ENCODE measurements around the gene DHTKD1. TPM values are rescaled to one million over a fixed set of nuclear protein-coding genes. Genes with fewer than 3 reads are reported as not detected.

The DHTKD1 gene
- total RNA-seq, 1 donor from 2014 or later, result 39.6 TPM

DNA sequence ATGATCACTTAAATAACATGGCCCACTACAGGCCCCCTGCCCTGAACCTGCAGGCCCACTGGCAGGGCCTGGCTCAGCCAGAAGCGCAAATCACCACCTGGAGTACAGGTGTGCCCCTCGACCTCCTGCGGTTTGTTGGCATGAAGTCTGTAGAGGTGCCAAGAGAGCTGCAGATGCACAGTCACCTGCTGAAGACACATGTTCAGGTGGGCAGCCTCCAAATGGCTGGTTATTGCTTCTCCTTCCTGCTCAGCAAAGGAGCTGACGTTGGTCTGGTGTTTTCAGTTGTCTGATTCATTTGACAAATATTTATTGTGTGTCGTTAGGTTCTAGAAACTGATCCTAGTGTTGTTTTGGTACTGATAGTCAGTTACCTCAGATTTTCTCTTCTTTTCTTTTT lies 29.0 kb downstream of the DHTKD1 start:
- H3K27me3 Mint-ChIP-seq (ENCODE audit: unreplicated experiment), result no peaks in the 10 kb centered on the region
- TF ChIP-seq, protein P1, sequence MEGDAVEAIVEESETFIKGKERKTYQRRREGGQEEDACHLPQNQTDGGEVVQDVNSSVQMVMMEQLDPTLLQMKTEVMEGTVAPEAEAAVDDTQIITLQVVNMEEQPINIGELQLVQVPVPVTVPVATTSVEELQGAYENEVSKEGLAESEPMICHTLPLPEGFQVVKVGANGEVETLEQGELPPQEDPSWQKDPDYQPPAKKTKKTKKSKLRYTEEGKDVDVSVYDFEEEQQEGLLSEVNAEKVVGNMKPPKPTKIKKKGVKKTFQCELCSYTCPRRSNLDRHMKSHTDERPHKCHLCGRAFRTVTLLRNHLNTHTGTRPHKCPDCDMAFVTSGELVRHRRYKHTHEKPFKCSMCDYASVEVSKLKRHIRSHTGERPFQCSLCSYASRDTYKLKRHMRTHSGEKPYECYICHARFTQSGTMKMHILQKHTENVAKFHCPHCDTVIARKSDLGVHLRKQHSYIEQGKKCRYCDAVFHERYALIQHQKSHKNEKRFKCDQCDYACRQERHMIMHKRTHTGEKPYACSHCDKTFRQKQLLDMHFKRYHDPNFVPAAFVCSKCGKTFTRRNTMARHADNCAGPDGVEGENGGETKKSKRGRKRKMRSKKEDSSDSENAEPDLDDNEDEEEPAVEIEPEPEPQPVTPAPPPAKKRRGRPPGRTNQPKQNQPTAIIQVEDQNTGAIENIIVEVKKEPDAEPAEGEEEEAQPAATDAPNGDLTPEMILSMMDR (IDR thresholded peaks at IDR 0.05; ENCODE audit: partially characterized antibody, unreplicated experiment), result no peak
- H3K4me3 Mint-ChIP-seq (ENCODE audit: unreplicated experiment), result no peak overlapping the region
- DNase-seq, result no peak
- no peak overlapping the region for H3K27ac Mint-ChIP-seq (ENCODE audit: unreplicated experiment)
- H3K9me3 Mint-ChIP-seq (ENCODE audit: unreplicated experiment), result no peaks in the 10 kb centered on the region
- no peaks in the 10 kb centered on the region for H3K4me1 Mint-ChIP-seq (ENCODE audit: low read depth, unreplicated experiment)
- H3K36me3 Mint-ChIP-seq (ENCODE audit: unreplicated experiment), result no peaks in the 10 kb centered on the region

DNA sequence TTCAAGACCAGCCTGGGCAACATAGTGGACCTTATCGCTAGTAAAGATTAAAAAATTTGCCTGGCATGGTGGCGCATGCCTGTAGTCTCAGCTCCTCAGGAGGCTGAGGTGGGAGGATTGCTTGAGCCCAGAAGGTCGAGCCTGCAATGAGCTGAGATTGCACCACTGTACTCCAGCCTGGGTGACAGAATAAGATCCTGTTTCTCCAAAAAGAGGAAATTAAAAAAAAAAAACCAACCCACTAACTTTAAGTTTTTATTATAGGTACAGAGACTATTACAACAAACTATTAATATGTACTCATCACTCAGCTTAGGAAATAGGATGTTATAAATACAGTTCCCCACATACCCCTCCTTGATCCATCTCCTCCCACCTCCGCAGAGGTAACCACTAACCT lies 30.2 kb downstream of the DHTKD1 start:
- H3K4me1 Mint-ChIP-seq (ENCODE audit: low read depth, unreplicated experiment), result no peaks in the 10 kb centered on the region
- H3K27me3 Mint-ChIP-seq (ENCODE audit: unreplicated experiment), result no peaks in the 10 kb centered on the region
- H3K27ac Mint-ChIP-seq (ENCODE audit: unreplicated experiment), result no peak overlapping the region
- H3K4me3 Mint-ChIP-seq (ENCODE audit: unreplicated experiment), result no peak overlapping the region
- TF ChIP-seq, protein P1 (IDR thresholded peaks at IDR 0.05; ENCODE audit: partially characterized antibody, unreplicated experiment), result no peak
- H3K36me3 Mint-ChIP-seq (ENCODE audit: unreplicated experiment), result no peaks in the 10 kb centered on the region
- H3K9me3 Mint-ChIP-seq (ENCODE audit: unreplicated experiment), result no peaks in the 10 kb centered on the region
- DNase-seq, result no peak

DNA sequence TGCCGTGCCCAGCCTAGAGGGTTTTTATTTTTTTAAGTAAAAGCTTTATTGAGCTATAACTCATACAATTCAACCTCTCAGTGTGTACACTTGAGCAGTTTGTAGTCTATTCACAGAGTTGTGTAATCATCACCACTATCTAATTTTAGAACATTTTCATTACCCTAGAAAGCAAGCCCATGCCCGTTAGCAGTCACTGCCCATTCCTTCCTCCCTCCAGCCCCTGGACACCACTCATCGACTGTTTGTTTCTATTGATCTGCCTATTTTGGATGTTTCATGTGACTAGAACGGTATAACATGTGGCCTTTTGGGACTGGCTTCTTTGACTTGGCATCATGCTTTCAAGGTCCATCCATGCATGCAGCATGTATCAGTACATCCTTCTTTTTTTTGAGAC lies 35.0 kb downstream of the DHTKD1 start:
- TF ChIP-seq, protein P1 (IDR thresholded peaks at IDR 0.05; ENCODE audit: partially characterized antibody, unreplicated experiment), result no peak
- no peak for DNase-seq
- no peaks in the 10 kb centered on the region for H3K4me1 Mint-ChIP-seq (ENCODE audit: low read depth, unreplicated experiment)

DNA sequence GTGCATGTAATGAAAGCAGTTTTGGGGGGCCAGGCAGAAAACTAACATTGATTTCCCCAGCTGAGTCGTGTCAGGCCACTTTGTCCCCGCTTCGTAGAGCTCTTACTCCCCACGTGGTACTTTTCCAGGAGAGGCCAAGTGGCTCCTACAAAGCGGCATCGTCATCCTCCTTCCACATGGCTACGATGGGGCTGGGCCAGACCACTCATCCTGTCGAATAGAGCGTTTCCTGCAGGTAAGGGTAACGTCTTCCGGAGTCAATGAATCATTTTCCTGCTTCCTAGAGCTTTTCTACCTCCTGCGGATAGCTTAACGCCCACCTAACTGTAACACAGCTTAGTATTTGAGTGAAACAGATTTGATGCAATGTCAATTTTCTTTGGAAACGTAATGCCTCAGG lies 39.0 kb downstream of the DHTKD1 start:
- H3K27ac Mint-ChIP-seq (ENCODE audit: unreplicated experiment), result no peak overlapping the region
- DNase-seq, result no peak
- H3K36me3 Mint-ChIP-seq (ENCODE audit: unreplicated experiment), result no peaks in the 10 kb centered on the region
- no peaks in the 10 kb centered on the region for H3K9me3 Mint-ChIP-seq (ENCODE audit: unreplicated experiment)
- TF ChIP-seq, protein P1 (IDR thresholded peaks at IDR 0.05; ENCODE audit: partially characterized antibody, unreplicated experiment), result no peak
- H3K4me1 Mint-ChIP-seq (ENCODE audit: low read depth, unreplicated experiment), result no peaks in the 10 kb centered on the region
- no peak overlapping the region for H3K4me3 Mint-ChIP-seq (ENCODE audit: unreplicated experiment)
- no peaks in the 10 kb centered on the region for H3K27me3 Mint-ChIP-seq (ENCODE audit: unreplicated experiment)

More for the DNA sequence above, 35.0 kb downstream of the DHTKD1 start:
- H3K27me3 Mint-ChIP-seq (ENCODE audit: unreplicated experiment), result no peaks in the 10 kb centered on the region
- no peak overlapping the region for H3K4me3 Mint-ChIP-seq (ENCODE audit: unreplicated experiment)
- H3K36me3 Mint-ChIP-seq (ENCODE audit: unreplicated experiment), result no peaks in the 10 kb centered on the region
- H3K27ac Mint-ChIP-seq (ENCODE audit: unreplicated experiment), result no peak overlapping the region
- no peaks in the 10 kb centered on the region for H3K9me3 Mint-ChIP-seq (ENCODE audit: unreplicated experiment)

DNA sequence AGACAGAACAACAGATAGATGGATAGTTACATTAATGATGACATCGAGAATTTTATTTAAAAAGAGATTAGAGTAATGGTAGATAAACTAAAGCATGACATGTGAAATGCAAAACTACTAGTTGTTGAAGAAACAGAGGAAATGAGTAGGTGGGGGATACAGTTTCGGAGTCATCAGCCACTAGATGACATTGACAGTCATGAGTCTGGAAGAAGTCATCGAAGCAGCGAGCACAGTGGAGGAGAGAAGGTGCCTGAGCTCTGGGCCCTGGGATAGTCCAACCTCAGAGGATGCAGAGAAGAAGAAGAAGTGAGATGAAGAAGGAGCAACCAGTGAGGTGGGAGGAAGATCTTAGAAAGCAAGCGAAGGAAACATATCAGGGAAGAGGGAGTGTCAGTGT lies 40.5 kb downstream of the DHTKD1 start:
- no peak for DNase-seq
- Mint-ChIP-seq H3K27me3 (ENCODE audit: unreplicated experiment) (no peaks in the 10 kb centered on the region), H3K4me1 (ENCODE audit: low read depth, unreplicated experiment) (no peaks in the 10 kb centered on the region), H3K9me3 (ENCODE audit: unreplicated experiment) (no peaks in the 10 kb centered on the region), H3K36me3 (ENCODE audit: unreplicated experiment) (no peaks in the 10 kb centered on the region), H3K27ac (ENCODE audit: unreplicated experiment) (no peak overlapping the region), H3K4me3 (ENCODE audit: unreplicated experiment) (no peak overlapping the region)
- TF ChIP-seq, protein P1 (IDR thresholded peaks at IDR 0.05; ENCODE audit: partially characterized antibody, unreplicated experiment), result no peak
